Measurements from ENCODE around the gene SGMS1. TPM values are rescaled to one million over a fixed set of nuclear protein-coding genes. Genes with fewer than 3 reads are reported as not detected.
"Not testable (repeated sequence)": the region's sequence is repeated elsewhere in the genome, so short reads cannot be mapped to it uniquely, and the experiment has no call there.

SGMS1 gene
- total RNA-seq, 1 donor from 2014 or later: 9.2 TPM

DNA sequence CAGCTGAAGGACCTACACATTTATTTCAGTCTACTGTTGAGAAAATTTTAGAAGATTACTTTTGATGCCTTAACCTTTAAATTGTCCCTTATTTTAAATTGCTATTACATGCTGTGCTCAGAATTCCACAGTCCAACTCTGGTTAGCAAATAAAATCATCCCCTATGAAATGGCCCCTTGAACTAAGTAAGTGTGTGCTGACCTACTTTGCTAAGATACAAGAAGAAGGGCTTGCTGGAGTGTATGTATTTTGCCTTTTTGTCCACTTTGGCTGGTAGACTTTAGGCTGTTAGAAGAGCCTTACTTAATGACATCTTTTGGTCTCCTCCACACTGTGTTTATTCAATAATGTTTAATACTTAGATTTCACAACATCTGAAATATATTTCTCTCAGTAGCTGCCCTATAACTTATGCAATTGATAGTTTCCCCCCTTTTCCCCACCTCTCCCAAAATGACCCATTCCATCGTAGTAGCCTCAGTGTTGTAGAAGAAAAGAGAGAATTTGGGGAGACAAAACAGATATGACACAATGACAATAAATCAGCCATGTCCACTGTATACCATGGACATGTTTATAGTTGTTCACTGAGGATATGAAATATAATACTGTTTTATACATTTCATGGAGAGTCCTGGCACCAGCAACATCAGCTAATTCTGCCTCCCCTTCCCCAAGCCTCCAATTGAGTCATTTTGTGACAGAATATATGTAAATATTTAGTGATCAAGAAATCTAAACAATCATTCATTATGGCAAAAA lies 264.6 kb downstream of the SGMS1 start:
- no peak overlapping the region for H3K9ac ChIP-seq
- no peaks in the 10 kb centered on the region for H3K79me2 ChIP-seq (ENCODE audit: low read depth)
- no peak overlapping the region for H3K27ac ChIP-seq
- H3K4me3 Mint-ChIP-seq: no peak overlapping the region
- DNase-seq (ENCODE audit: low spot score): no peak
- no peaks in the 10 kb centered on the region for H3K36me3 ChIP-seq
- no peak overlapping the region for H3K4me2 ChIP-seq
- H3K27ac Mint-ChIP-seq: no peak overlapping the region
- H3K4me1 ChIP-seq: peaks cover 11% of the 10 kb centered on the region
- H4K20me1 ChIP-seq (ENCODE audit: low read depth): no peaks in the 10 kb centered on the region
- no peak for TF ChIP-seq EZH2 (IDR thresholded peaks at IDR 0.05)
- TF ChIP-seq, protein P1, sequence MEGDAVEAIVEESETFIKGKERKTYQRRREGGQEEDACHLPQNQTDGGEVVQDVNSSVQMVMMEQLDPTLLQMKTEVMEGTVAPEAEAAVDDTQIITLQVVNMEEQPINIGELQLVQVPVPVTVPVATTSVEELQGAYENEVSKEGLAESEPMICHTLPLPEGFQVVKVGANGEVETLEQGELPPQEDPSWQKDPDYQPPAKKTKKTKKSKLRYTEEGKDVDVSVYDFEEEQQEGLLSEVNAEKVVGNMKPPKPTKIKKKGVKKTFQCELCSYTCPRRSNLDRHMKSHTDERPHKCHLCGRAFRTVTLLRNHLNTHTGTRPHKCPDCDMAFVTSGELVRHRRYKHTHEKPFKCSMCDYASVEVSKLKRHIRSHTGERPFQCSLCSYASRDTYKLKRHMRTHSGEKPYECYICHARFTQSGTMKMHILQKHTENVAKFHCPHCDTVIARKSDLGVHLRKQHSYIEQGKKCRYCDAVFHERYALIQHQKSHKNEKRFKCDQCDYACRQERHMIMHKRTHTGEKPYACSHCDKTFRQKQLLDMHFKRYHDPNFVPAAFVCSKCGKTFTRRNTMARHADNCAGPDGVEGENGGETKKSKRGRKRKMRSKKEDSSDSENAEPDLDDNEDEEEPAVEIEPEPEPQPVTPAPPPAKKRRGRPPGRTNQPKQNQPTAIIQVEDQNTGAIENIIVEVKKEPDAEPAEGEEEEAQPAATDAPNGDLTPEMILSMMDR (IDR thresholded peaks at IDR 0.05): no peak
- TF ChIP-seq EZH2phosphoT487 (IDR thresholded peaks at IDR 0.05): no peak
- H3K9me3 Mint-ChIP-seq: peaks cover 5% of the 10 kb centered on the region
- no peaks in the 10 kb centered on the region for H3K27me3 Mint-ChIP-seq (ENCODE audit: insufficient read depth, low read depth)
- H2AFZ ChIP-seq (replicated peaks): no peak overlapping the region
- no peaks in the 10 kb centered on the region for H3K36me3 Mint-ChIP-seq
- H3K27me3 ChIP-seq: no peaks in the 10 kb centered on the region
- H3K4me3 ChIP-seq: no peak overlapping the region
- H3K4me1 Mint-ChIP-seq: no peaks in the 10 kb centered on the region
- no peaks in the 10 kb centered on the region for H3F3A ChIP-seq (ENCODE audit: low read depth)
- no peaks in the 10 kb centered on the region for H3K9me3 ChIP-seq (ENCODE audit: low read depth)

DNA sequence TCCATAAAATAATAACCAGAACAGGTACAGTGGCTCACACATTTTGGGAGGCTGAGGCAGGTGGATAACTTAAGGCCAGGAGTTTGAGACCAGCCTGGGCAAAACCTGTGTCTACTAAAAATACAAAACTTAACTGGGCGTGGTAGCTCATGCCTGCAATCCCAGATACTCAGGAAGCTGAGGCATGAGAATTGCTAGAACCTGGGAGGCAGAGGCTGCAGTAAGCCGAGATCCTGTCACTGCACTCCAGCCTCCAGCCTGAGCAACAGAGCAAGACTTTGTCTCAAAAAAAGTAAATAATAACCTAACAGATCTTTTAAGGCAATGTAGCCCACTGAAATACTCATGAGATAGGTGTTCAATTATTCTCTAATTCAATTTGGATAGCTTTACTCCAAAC lies 265.3 kb downstream of the SGMS1 start:
- Histone ChIP-seq H3K36me3 (no peaks in the 10 kb centered on the region), H3K4me3 (no peak overlapping the region), H3K4me1 (peaks cover 11% of the 10 kb centered on the region), H3K9me3 (ENCODE audit: low read depth) (no peaks in the 10 kb centered on the region), H3K79me2 (ENCODE audit: low read depth) (no peaks in the 10 kb centered on the region), H3K27ac (no peak overlapping the region), H3K9ac (no peak overlapping the region), H3K4me2 (no peak overlapping the region), H3F3A (ENCODE audit: low read depth) (no peaks in the 10 kb centered on the region), H3K27me3 (no peaks in the 10 kb centered on the region), H4K20me1 (ENCODE audit: low read depth) (no peaks in the 10 kb centered on the region), H2AFZ (replicated peaks) (no peak overlapping the region)
- DNase-seq (ENCODE audit: low spot score): no peak
- Mint-ChIP-seq H3K36me3 (no peaks in the 10 kb centered on the region), H3K27ac (no peak overlapping the region), H3K4me1 (no peaks in the 10 kb centered on the region), H3K27me3 (ENCODE audit: insufficient read depth, low read depth) (no peaks in the 10 kb centered on the region), H3K4me3 (no peak overlapping the region), H3K9me3 (peaks cover 5% of the 10 kb centered on the region)
- TF ChIP-seq, protein P1 (IDR thresholded peaks at IDR 0.05): no peak
- TF ChIP-seq EZH2 (IDR thresholded peaks at IDR 0.05) (no peak), EZH2phosphoT487 (IDR thresholded peaks at IDR 0.05) (no peak)

DNA sequence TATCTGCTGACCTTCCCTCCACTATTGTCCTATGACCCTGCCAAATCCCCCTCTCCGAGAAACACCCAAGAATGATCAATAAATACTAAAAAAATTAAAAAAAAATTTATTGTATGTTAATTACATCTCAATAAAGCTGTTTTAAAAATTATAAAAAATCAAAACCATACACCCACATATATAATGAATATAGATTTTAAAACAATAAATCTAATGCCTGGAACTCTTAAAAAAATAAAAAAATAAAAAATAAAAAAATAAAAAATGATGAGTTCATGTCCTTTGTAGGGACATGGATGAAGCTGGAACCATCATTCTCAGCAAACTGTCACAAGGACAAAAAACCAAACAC lies 267.3 kb downstream of the SGMS1 start:
- H3K27ac ChIP-seq; H3K27me3 ChIP-seq; H3K36me3 ChIP-seq; H3K27me3 Mint-ChIP-seq (ENCODE audit: insufficient read depth, low read depth); H3K4me2 ChIP-seq; H3K36me3 Mint-ChIP-seq; H3K9me3 Mint-ChIP-seq; H3K9me3 ChIP-seq (ENCODE audit: low read depth); H3K27ac Mint-ChIP-seq; H4K20me1 ChIP-seq (ENCODE audit: low read depth); H3K9ac ChIP-seq; H3K4me3 Mint-ChIP-seq; DNase-seq (ENCODE audit: low spot score); H3K4me3 ChIP-seq; H3K4me1 Mint-ChIP-seq; H3F3A ChIP-seq (ENCODE audit: low read depth); H3K79me2 ChIP-seq (ENCODE audit: low read depth); H2AFZ ChIP-seq (replicated peaks): not testable (repeated sequence)
- peaks cover 11% of the 10 kb centered on the region for H3K4me1 ChIP-seq

GRCh38 chr10:50355693-50356480 lies 267.9 kb downstream of the SGMS1 start:
- not testable (repeated sequence) for H3K4me3 ChIP-seq; H3K4me3 Mint-ChIP-seq; H3K27ac Mint-ChIP-seq; H3K36me3 ChIP-seq; H2AFZ ChIP-seq (replicated peaks); H3F3A ChIP-seq (ENCODE audit: low read depth); H3K79me2 ChIP-seq (ENCODE audit: low read depth); H3K4me2 ChIP-seq; H3K27ac ChIP-seq; H3K27me3 ChIP-seq; H3K4me1 ChIP-seq; H3K9ac ChIP-seq; DNase-seq (ENCODE audit: low spot score); H3K4me1 Mint-ChIP-seq; H3K9me3 ChIP-seq (ENCODE audit: low read depth); H3K27me3 Mint-ChIP-seq (ENCODE audit: insufficient read depth, low read depth); H4K20me1 ChIP-seq (ENCODE audit: low read depth); H3K36me3 Mint-ChIP-seq
- peaks cover 12% of the 10 kb centered on the region for H3K9me3 Mint-ChIP-seq

Measured in neural progenitor cell (in vitro differentiated cells).